GM12878 (cell line): ENCODE measurements around the gene COL27A1. TPM values are rescaled to one million over a fixed set of nuclear protein-coding genes. Genes with fewer than 3 reads are reported as not detected.

ENCODE experiments used
- ATAC-seq: fragments of 200-7000 bp; cut with Tn5 transposase; 3 replicates; pipeline ENCODE4 v1.9.1; 2020; ENCODE audit warnings: mild to moderate bottlenecking, moderate library complexity
- BruUV-seq: library from RNA; stranded (reverse); fragments of 400-500 nt; replicated peaks from 2 replicates; lab custom pipeline; 2021; lab: Mats Ljungman, UMichigan
- CTCF ChIA-PET: fragments of 300-600 bp; sonication (Branson Sonifier 250); formaldehyde crosslinking; extraction: SDS; loops from one replicate; lab custom pipeline; 2021; ENCODE audit warnings: inconsistent platforms; lab: Yijun Ruan, JAX
- POLR2A ChIA-PET: fragments of 350-600 bp; formaldehyde crosslinking; extraction: SDS; loops from one replicate; lab custom pipeline; 2021; ENCODE audit warnings: inconsistent platforms; lab: Charles Lee
- RAD21 ChIA-PET: fragments of 300-600 bp; sonication (Branson Sonifier 250); formaldehyde crosslinking; loops from one replicate; lab custom pipeline; 2023; ENCODE audit warnings: antibody characterized with exemption; ENCODE audit not compliant: unreplicated experiment; lab: Charles Lee
- SMC1A ChIA-PET: fragments of 300-600 bp; sonication (Branson Sonifier 250); formaldehyde crosslinking; loops from one replicate; lab custom pipeline; 2023; ENCODE audit not compliant: unreplicated experiment, uncharacterized antibody; lab: Charles Lee
- DNase-seq: peaks from one replicate; pipeline ENCODE4 v3.0.0-alpha.2; 2011; ENCODE audit warnings: low read depth, low spot score
- FAIRE-seq: peaks from 3 replicates; lab custom pipeline; 2011; peaks lifted over from hg19 to GRCh38; lab: Jason Lieb, UNC
- H2AFZ ChIP-seq: 2 replicates; pipeline ENCODE4 v1.6.0; 2011; ENCODE audit warnings: low read depth, low read length, control low read depth; ENCODE audit not compliant: control insufficient read depth
- H3K27ac ChIP-seq: 2 replicates; pipeline ENCODE4 v1.5.1; 2011; ENCODE audit warnings: control low read depth; ENCODE audit not compliant: control insufficient read depth, insufficient read depth
- H3K27me3 ChIP-seq, 2 experiments: replicated peaks in 1 of 2; 2 replicates each; pipeline versions ENCODE4 v1.6.0 to v1.6.1; 2011; ENCODE audit warnings: low read length in 1 of 2; ENCODE audit not compliant: control insufficient read depth in 2 of 2, insufficient read depth in 2 of 2
- H3K36me3 ChIP-seq, 2 experiments: 2 replicates each; pipeline ENCODE4 v1.5.1; 2011; ENCODE audit warnings: low read length in 1 of 2; ENCODE audit not compliant: control insufficient read depth in 2 of 2, insufficient read depth in 2 of 2
- H3K4me1 ChIP-seq: 2 replicates; pipeline ENCODE4 v1.6.1; 2011; ENCODE audit warnings: mild to moderate bottlenecking, low read length, moderate library complexity, mixed read lengths; ENCODE audit not compliant: control insufficient read depth, insufficient read depth
- H3K4me2 ChIP-seq: 2 replicates; pipeline ENCODE4 v1.6.0; 2011; ENCODE audit warnings: control low read depth; ENCODE audit not compliant: control insufficient read depth, insufficient read depth
- H3K4me3 ChIP-seq: fragments of 200-600 bp; sonication (generic); 2 replicates; pipeline ENCODE4 v1.5.1; 2016
- H3K79me2 ChIP-seq: 2 replicates; pipeline ENCODE4 v1.6.0; 2011; ENCODE audit warnings: low read length; ENCODE audit not compliant: control insufficient read depth, insufficient read depth
- H3K9ac ChIP-seq: 2 replicates; pipeline ENCODE4 v1.8.0; 2011; ENCODE audit warnings: low read length, control low read depth, mixed read lengths; ENCODE audit not compliant: control insufficient read depth, insufficient read depth
- H3K9me3 ChIP-seq: replicated peaks from 3 replicates; pipeline ENCODE4 v1.5.1; 2011; ENCODE audit warnings: mild to moderate bottlenecking, low read length; ENCODE audit not compliant: control insufficient read depth, insufficient read depth
- H4K20me1 ChIP-seq: 2 replicates; pipeline ENCODE4 v1.6.0; 2011; ENCODE audit not compliant: control insufficient read depth, insufficient read depth
- CBX3 ChIP-seq: fragments of 200-600 bp; sonication (generic); IDR thresholded peaks from 2 replicates; pipeline ENCODE4 v1.6.1; 2016; ENCODE audit warnings: low read depth, borderline replicate concordance
- CBX5 ChIP-seq: sonication (generic); IDR thresholded peaks from 2 replicates; pipeline ENCODE4 v1.6.1; 2016; ENCODE audit warnings: low read depth, moderate library complexity, mild to moderate bottlenecking, inconsistent platforms
- CEBPB ChIP-seq, 2 experiments: fragments of 150-350 bp in 1 of 2; IDR thresholded peaks; 2 replicates each; pipeline ENCODE4 v1.6.1; 2012 to 2014; ENCODE audit warnings: low read depth in 2 of 2, low read length in 2 of 2, borderline replicate concordance in 1 of 2, inconsistent platforms in 1 of 2
- EZH2 ChIP-seq: IDR thresholded peaks from 2 replicates; pipeline ENCODE4 v1.6.1; 2012; ENCODE audit warnings: low read depth, mild to moderate bottlenecking, control low read depth, inconsistent platforms, low read length, borderline replicate concordance; ENCODE audit not compliant: control insufficient read depth
- KAT2A ChIP-seq: conservative IDR thresholded peaks from 2 replicates; pipeline ENCODE4 v1.6.1; 2011; ENCODE audit warnings: low read depth, low read length; ENCODE audit not compliant: control insufficient read depth
- KLF5 ChIP-seq: fragments of 450-650 bp; IDR thresholded peaks from 2 replicates; pipeline ENCODE4 v1.6.1; 2014; ENCODE audit warnings: mild to moderate bottlenecking; ENCODE audit not compliant: partially characterized antibody
- LARP7 ChIP-seq: fragments of 450-650 bp; IDR thresholded peaks from 2 replicates; pipeline ENCODE4 v1.6.1; 2017; ENCODE audit warnings: mild to moderate bottlenecking
- NR2C1 ChIP-seq: fragments of 450-650 bp; IDR thresholded peaks from 2 replicates; pipeline ENCODE4 v1.6.1; 2017; ENCODE audit warnings: antibody characterized with exemption, mild to moderate bottlenecking, moderate library complexity
- SPI1 ChIP-seq: IDR thresholded peaks from 2 replicates; pipeline ENCODE4 v1.6.1; 2011; ENCODE audit warnings: low read depth, mild to moderate bottlenecking, low read length, moderate library complexity, borderline replicate concordance; ENCODE audit not compliant: insufficient read depth
- SUZ12 ChIP-seq: fragments of 200-600 bp; sonication (generic); IDR thresholded peaks from one replicate; pipeline ENCODE4 v1.6.1; 2018; ENCODE audit warnings: antibody characterized with exemption, mild to moderate bottlenecking; ENCODE audit not compliant: unreplicated experiment
- TARDBP ChIP-seq: IDR thresholded peaks from 2 replicates; pipeline ENCODE4 v1.6.1; 2016; ENCODE audit warnings: borderline replicate concordance
- ZNF217 ChIP-seq: fragments of 450-650 bp; IDR thresholded peaks from 2 replicates; pipeline ENCODE4 v1.6.1; 2017; ENCODE audit warnings: antibody characterized with exemption, mild to moderate bottlenecking
- ZNF622 ChIP-seq: fragments of 450-650 bp; IDR thresholded peaks from 2 replicates; pipeline ENCODE4 v1.6.1; 2017; ENCODE audit warnings: mild to moderate bottlenecking, inconsistent platforms
- WGBS: methylation state at CpG from one replicate; pipeline ENCODE4 v1.1.6; 2016; ENCODE audit warnings: low lambda C conversion rate; ENCODE audit not compliant: insufficient replicate concordance, insufficient coverage; ENCODE audit errors: missing lambda C conversion rate; 5-methylcytosine and 5-hydroxymethylcytosine counted together
- in situ Hi-C: fragments of 300-500 bp; cut with MboI; formaldehyde crosslinking; loops from 9 replicates; pipeline ENCODE4 v1.14.3; 2018; ENCODE audit warnings: mixed read lengths
- intact Hi-C: fragments of 100-400 bp; cut with micrococcal nuclease; formaldehyde crosslinking; loops from one replicate; pipeline ENCODE4 v1.14.2; 2022; ENCODE audit not compliant: unreplicated experiment
- polyA plus RNA-seq, 11 experiments: library from polyadenylated mRNA; depleted of rRNA in 4 of 11; unstranded in 6 of 11; stranded (reverse) in 5 of 11; fragments of >200 nt; fragmentation: Nextera tagmentation in 4 of 11; fragmentation: Illumina TruSeq in 1 of 11; extraction: Ambion mirVana in 4 of 11; extraction: Trizol in 1 of 11; gene quantifications; 1 replicate in 1 of 11; 2 replicates in 10 of 11; pipeline versions ENCODE4 v1.2.1 to v1.2.3, GENCODE V29; 2011 to 2016; ENCODE audit warnings: inconsistent platforms in 2 of 11, missing spikeins in 2 of 11, low read depth in 1 of 11
- total RNA-seq, 4 experiments: library from RNA; depleted of rRNA in 3 of 4; stranded (reverse); fragments of >200 nt in 3 of 4; fragmentation: Illumina TruSeq in 1 of 4; extraction: Trizol in 1 of 4; gene quantifications; 2 replicates each; pipeline versions ENCODE4 v1.2.1 to v1.2.3, GENCODE V29; 2013 to 2021
- TF ChIP-seq, protein P1 (sequence below): fragments of 450-650 bp; conservative IDR thresholded peaks from 2 replicates; pipeline ENCODE4 v1.6.1; 2017; ENCODE audit warnings: mild to moderate bottlenecking, moderate library complexity
- TF ChIP-seq, protein P2 (sequence below): fragments of 450-650 bp; IDR thresholded peaks from 2 replicates; pipeline ENCODE4 v1.6.1; 2017; ENCODE audit warnings: antibody characterized with exemption, mild to moderate bottlenecking, moderate library complexity

The COL27A1 gene
- total and polyA plus RNA-seq, 10 of the 15 experiments (the other 5 are each of a cell fraction or from before 2014, with no cell fraction given): 0.10 TPM; not detected in 9

DNA sequence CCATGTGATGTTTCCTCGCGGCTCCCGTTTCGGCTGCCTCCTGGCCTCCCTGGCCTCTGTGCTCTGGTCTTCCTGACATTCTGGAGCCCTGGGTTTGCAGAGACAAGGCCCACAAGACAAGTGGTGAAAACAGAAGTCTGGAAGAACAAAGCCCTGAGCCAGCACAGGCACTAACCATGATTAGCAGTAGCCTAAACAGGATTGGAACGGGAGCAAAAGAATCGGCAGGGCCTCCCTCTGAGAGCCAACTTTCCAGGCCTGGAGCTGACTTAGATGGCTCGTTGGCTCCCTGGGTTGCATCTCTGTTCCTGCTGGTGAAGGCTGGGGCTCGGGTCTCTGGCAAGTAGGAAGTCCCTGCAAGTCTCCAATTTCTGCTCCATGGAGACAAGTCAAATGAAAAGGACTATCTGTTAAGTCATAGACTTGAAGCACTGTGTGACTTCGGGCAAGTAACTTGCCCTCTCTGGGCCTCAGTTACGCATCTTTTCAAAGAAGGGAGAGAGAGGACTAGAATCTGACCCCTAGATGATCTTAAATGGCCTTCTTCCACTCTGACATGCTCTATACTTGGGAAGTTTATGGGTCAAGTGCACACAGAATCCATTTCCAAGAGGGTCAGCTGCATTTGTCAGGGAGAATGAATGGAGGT lies 3.3 kb downstream of the COL27A1 start:
- no TSS peak for BruUV-seq
- in situ Hi-C loops: loop anchor here (10.0 kb wide), 1 partner anchor 126 kb away; no protein-coding TSS in a partner anchor
- ChIA-PET POLR2A (no interaction called here), CTCF (interaction anchor here (4.3 kb wide), 1 partner anchor 132 kb away, joined by 16 read pairs; no protein-coding TSS in a partner anchor), RAD21 (no interaction called here), SMC1A (interaction anchor here (0.9 kb wide), 1 partner anchor 9 kb away, joined by 4 read pairs; no protein-coding TSS in a partner anchor)
- Histone ChIP-seq H3K9ac (no peak overlapping the region), H2AFZ (no peak overlapping the region), H3K9me3 (no peaks in the 10 kb centered on the region), H3K4me2 (no peak overlapping the region), H3K27me3 (peaks cover 6 to 11% of the 10 kb centered on the region in 2 experiments; a peak in 3 of 4 replicates), H3K4me3 (no peak overlapping the region), H3K79me2 (no peaks in the 10 kb centered on the region), H3K4me1 (no peaks in the 10 kb centered on the region), H3K27ac (no peak overlapping the region)
- FAIRE-seq (no peak), ATAC-seq (no peak), DNase-seq (no peak)
- 41% methylated on average over 10 of the region's 10 CpGs for WGBS
- TF ChIP-seq EZH2 (no peak), KAT2A (no peak), CBX3 (no peak), ZNF622 (no peak), CEBPB (IDR thresholded peaks at IDR 0.05; ENCODE audit: borderline replicate concordance in 1 of 2, low read depth in 2 of 2, low read length in 2 of 2) (no peak), LARP7 (no peak), ZNF217 (no peak), TARDBP (no peak), SPI1 (no peak), KLF5 (no peak), NR2C1 (no peak), SUZ12 (no peak), CBX5 (no peak)
- TF ChIP-seq, protein P1, sequence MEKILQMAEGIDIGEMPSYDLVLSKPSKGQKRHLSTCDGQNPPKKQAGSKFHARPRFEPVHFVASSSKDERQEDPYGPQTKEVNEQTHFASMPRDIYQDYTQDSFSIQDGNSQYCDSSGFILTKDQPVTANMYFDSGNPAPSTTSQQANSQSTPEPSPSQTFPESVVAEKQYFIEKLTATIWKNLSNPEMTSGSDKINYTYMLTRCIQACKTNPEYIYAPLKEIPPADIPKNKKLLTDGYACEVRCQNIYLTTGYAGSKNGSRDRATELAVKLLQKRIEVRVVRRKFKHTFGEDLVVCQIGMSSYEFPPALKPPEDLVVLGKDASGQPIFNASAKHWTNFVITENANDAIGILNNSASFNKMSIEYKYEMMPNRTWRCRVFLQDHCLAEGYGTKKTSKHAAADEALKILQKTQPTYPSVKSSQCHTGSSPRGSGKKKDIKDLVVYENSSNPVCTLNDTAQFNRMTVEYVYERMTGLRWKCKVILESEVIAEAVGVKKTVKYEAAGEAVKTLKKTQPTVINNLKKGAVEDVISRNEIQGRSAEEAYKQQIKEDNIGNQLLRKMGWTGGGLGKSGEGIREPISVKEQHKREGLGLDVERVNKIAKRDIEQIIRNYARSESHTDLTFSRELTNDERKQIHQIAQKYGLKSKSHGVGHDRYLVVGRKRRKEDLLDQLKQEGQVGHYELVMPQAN: no peak
- TF ChIP-seq, protein P2, sequence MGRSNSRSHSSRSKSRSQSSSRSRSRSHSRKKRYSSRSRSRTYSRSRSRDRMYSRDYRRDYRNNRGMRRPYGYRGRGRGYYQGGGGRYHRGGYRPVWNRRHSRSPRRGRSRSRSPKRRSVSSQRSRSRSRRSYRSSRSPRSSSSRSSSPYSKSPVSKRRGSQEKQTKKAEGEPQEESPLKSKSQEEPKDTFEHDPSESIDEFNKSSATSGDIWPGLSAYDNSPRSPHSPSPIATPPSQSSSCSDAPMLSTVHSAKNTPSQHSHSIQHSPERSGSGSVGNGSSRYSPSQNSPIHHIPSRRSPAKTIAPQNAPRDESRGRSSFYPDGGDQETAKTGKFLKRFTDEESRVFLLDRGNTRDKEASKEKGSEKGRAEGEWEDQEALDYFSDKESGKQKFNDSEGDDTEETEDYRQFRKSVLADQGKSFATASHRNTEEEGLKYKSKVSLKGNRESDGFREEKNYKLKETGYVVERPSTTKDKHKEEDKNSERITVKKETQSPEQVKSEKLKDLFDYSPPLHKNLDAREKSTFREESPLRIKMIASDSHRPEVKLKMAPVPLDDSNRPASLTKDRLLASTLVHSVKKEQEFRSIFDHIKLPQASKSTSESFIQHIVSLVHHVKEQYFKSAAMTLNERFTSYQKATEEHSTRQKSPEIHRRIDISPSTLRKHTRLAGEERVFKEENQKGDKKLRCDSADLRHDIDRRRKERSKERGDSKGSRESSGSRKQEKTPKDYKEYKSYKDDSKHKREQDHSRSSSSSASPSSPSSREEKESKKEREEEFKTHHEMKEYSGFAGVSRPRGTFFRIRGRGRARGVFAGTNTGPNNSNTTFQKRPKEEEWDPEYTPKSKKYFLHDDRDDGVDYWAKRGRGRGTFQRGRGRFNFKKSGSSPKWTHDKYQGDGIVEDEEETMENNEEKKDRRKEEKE: no peak
- TF ChIP-seq, all 136 proteins: peak for 0
- intact Hi-C loops: no loop called here
- no peaks in the 10 kb centered on the region for H3K36me3 ChIP-seq
- H4K20me1 ChIP-seq: no peaks in the 10 kb centered on the region
